ELR (cell line): Measurements from ENCODE around the gene RAB24.
"Not testable (repeated sequence)": the region's sequence is repeated elsewhere in the genome, so short reads cannot be mapped to it uniquely, and the experiment has no call there.

Experiments used
- DNase-seq: peaks from one replicate; pipeline ENCODE4 v3.0.0-alpha.2; 2015; ENCODE audit warnings: low read depth

The RAB24 gene

DNA sequence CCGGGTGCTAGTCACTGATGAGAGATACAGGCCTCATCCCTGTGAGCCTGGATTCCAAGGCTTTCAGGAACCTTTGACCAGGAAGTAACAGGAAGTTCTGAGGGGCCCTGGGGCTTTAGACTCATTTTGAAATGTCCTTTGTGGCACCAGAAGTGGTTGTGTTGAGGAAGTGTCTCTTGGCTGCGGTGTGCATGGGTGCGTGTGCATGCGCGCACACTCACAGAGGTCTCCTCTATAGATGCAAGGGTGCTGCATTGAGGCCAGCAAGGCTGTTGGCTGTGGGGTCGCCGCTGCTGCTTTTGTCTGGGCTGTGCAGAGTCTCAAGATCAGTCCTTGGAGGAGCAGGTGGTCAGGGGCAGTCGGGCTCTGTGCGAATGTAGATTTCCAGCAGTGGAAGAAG, 7.6 kb downstream of the RAB24 start:
- DNase-seq, result no peak

DNA sequence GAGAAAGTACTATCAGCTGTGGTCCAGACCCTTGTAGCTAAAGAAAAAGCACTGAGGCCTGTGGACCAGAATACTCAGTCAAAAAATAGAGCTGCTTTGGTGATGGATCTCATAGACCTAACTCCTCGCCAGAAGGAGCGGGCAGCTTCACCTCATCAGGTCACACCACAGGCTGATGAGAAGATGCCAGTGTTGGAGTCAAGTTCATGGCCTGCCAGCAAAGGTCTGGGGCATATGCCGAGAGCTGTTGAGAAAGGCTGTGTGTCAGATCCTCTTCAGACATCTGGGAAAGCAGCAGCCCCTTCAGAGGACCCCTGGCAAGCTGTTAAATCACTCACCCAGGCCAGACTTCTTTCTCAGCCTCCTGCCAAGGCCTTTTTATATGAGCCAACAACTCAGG, 8.9 kb downstream of the RAB24 start:
- DNase-seq, result no peak

DNA sequence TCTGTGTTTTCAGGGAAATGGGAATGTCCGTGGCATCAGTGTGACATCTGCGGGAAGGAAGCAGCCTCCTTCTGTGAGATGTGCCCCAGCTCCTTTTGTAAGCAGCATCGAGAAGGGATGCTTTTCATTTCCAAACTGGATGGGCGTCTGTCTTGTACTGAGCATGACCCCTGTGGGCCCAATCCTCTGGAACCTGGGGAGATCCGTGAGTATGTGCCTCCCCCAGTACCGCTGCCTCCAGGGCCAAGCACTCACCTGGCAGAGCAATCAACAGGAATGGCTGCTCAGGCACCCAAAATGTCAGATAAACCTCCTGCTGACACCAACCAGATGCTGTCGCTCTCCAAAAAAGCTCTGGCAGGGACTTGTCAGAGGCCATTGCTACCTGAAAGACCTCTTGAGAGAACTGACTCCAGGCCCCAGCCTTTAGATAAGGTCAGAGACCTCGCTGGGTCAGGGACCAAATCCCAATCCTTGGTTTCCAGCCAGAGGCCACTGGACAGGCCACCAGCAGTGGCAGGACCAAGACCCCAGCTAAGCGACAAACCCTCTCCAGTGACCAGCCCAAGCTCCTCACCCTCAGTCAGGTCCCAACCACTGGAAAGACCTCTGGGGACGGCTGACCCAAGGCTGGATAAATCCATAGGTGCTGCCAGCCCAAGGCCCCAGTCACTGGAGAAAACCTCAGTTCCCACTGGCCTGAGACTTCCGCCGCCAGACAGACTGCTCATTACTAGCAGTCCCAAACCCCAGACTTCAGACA, 9.5 kb downstream of the RAB24 start:
- no peak for DNase-seq

DNA sequence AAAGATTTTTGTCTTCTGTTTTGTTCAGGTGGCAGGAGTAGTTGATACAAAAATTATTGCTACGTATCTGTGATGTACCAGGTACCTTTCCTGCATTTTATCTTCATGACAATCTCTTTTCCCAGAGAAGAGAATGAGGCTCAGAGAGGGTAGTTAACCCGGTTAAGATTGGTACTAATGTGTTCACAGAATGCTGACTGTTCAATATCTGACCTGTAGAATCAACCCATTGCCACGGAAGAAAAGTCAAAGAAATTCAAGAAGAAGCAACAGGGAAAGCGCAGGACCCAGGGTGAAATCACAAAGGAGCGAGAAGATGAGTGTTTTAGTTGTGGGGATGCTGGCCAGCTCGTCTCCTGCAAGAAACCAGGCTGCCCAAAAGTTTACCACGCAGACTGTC, 11.8 kb downstream of the RAB24 start:
- DNase-seq, result no peak

DNA sequence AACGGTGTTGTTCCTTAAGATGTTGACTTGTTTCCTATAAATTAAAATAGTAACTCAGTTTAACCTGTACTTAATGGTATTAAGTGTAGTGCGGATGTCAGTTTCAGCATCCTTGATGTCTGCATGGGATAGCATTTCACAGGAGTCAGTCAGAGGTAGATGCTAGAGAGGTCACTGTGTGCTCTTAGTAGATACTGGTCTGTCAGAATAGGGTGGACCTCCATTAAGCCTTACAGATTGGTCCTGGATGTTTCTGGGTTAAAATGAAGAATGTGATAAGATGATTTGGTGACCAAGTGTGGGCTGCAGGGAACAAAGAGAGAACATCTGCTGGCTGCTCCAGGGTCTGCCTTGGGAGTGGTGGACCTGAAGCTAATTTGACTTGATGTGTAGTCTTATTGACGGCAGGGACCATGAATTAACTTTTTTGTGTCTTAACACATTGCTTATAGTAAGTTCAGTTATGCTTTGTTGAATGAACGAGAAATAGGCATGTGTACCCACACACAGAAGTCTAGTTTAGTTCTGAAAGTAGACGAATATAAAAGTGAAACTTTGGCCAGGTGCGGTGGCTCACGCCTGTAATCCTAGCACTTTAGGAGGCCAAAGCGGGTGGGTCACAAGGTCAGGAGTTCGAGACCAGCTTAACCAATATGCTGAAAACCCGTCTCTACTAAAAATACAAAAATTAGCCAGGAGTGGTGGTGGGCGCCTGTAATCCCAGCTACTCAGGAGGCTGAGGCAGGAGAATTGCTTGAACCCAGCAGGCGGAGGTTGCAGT, 12.5 kb downstream of the RAB24 start:
- no peak for DNase-seq

DNA sequence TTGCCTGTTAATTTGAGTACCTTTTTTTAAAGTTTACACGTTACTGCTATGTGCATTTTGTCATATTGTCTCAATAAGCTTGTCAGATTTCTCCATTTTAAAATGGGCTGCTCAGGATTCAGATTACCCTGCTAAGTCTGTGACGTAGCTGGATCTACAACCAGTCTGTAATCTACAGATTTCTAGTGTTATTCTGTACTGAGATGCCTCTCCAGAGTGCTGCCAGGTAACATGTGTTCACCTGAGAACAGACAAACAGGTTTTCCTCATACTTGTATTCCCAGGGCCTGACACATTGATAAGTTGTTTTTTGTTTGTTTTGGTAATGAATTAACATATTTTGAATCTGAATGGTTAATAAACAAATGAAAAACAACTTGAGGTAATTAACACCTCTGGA, 15.3 kb downstream of the RAB24 start:
- DNase-seq, result no peak

DNA sequence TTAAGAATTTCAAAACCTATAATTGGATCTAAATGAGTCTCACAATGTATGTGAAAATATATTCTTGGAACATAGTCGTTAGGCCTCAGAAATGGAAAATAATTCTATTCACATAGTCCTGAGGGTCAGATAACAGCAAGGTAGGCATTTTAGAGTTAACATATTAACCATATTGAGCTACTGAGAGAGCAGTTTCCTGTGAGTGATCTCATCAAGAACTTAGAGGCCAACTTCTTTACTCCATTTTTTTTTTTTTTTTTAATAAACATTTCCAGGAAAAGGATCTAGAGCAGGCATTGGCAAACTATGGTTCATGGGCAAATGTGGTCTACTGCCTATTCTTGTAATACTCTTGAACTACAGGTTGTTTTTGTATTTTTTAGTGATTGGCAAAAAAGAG, 26.6 kb downstream of the RAB24 start:
- DNase-seq, result no peak

DNA sequence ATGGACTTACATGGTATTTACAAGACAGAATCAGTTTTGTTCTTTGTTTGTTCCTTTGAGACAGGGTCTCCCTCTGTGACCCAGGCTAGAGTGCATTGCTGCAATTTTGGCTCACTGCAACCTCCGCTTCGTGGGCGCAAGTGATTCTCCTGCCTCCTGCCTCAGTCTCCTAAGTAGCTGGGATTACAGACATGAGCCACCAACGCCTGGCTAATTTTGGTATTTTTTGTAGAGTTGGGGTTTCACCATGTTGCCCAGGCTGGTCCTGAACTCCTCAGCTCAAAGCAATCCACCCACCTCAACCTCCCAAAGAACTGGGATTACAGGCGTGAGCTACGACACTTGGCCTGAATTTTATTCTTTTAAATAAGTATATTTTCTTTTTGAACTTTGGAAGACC, 27.6 kb downstream of the RAB24 start:
- no peak for DNase-seq

DNA sequence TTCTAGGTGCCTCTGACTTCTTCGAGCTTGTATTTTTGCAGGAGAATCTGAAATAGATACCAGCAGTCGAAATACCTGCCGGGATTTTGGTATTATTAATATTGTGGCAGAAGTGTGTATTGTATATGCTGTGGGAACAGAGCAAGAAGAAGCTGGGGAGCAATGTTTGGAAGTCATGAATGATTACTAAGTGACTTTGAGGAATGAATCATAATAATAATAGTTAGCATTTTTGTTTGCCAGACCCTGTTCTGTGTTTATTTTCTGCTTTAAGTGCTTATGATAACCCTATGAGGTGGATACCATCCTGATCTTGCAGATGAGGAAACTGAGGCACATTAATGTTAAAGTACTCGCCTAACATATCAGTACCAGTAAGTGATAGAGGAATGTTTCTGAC, 32.4 kb downstream of the RAB24 start:
- peak; percentile 26 for DNase-seq

DNA sequence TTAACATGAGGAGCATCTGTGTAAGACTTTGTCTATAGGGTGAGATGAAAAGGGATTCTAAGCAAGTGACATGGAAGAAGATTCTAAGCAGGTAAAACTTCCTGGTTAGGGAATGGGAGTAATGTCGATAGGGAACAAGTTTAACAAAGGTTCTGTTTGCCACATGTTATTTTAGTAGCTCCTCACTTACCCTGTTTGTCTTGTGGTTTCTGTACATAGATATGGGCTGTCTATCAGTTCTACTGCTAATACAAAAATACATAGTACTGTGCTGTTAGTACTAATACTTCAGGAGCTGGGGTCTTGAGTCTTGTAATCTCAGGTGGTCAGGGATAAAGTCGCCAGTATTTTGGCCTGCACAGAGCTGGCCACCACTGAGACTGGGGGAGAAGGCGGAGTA, 32.9 kb downstream of the RAB24 start:
- no peak for DNase-seq

DNA sequence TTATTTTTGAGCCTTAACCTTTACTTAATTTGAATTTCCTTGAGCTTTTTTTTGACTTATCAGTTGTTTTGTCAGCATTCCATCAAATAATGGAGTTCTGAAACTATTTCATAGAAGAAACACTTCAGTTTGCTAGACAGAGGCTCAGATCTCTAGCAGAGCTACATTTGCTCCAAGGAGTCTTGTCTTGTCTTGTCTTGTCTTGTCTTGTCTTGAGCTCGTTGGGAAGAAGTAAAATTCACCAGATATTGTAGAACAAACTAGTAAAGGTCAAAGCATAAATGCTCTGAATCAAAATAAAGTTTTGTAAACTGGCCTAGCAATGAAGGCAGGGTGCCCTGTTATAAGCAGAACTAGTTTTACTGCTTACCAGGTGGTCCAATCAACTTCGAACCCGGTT, 33.5 kb downstream of the RAB24 start:
- DNase-seq, result no peak

DNA sequence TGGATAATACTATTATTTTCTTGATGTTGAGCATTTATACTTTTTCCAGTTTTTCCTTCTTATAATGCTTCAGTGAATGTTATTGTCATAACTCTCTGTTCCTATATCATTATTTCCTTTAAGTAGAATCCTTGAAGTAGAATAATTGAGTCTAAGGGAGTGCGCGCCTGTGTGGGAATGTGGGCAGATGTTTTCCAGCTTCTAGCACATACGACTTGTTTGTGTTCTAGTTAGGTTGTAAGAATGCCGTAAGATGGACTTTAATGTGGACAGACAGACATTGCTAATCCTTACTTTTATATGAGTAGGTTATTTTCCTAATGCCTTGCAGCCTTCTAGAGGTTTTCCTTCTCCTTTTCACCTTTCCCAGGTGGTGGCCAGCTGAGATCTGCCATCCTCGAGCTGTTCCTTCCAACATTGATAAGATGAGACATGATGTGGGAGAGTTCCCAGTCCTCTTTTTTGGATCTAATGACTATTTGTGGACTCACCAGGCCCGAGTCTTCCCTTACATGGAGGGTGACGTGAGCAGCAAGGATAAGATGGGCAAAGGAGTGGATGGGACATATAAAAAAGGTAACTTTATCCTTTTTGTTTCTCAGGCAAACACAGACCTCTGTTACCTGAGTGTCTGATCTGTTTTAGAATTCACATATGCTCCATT, 34.2 kb downstream of the RAB24 start:
- DNase-seq, result no peak

DNA sequence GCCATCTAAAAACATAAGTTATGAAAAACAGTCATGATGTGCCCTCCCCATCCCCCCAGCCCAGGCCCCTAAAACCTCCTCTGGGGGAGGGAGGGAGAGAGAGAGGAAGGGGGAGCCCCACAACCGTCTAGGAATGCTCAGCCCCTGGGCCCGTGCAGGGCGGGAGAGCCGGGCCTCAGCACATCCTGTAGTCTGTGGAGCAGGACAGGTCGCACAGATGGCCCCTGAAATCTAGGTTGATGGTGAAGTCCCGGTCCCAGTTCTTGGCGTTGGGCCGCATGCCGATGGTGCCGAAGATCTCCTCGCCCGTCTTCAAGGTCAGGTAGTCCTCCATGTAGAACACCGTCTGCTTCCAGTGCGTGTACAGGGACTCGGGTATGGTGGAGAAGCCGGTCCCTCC, 38.1 kb downstream of the RAB24 start:
- no peak for DNase-seq

DNA sequence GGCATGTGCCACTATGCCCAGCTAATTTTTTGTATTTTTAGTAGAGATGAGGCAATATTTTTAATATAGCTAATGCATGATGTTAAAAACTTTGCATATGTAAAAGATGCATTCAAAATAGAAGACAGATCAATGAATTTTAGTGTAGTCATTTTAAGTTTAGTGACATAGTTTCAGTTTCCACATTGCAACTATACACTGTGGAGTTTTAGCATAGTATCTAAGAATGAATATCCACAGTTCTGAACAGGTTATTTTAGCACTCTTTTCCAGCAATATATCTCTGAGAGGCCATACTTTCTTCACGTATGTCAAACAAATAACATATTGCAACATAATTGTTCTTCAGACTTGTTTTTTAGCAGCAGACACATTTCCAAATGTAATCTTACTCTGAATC, 39.3 kb downstream of the RAB24 start:
- no peak for DNase-seq

DNA sequence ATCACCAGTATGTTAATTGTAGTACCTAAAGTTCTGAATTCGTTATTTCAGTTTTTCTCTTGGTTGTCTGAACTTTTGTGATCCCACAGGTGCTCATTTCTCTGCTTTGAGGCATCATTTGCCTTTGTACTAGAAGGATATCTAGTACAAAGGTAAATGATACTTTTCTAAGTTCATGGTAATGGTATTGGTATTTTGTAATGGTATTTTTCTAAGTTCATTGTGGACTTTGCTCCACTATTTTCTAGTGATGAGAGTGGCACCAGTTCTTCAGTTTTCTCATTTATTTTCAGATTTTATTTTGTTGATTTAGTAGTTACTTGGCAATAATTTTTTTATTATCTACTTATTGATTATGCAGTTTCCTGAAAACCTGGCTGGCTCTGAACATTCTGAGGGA, 42.0 kb downstream of the RAB24 start:
- DNase-seq, result no peak

DNA sequence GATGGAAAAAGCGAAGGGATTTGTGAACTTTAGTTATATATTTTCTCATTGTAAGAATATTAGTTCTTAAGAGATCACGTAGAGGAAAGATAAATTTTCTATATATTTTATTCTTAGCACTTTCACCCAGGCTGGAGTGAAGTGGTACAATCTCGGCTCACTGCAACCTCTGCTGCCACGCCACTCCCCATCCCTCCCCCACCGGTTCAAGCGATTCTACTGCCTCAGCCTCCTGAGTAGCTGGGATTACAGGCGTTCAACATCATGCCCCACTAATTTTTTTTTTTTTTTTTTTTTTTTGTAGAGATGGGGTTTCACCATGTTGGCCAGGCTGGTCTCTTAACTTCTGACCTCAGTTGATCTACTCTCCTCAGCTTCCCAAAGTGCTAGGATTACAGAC, 42.6 kb downstream of the RAB24 start:
- no peak for DNase-seq

DNA sequence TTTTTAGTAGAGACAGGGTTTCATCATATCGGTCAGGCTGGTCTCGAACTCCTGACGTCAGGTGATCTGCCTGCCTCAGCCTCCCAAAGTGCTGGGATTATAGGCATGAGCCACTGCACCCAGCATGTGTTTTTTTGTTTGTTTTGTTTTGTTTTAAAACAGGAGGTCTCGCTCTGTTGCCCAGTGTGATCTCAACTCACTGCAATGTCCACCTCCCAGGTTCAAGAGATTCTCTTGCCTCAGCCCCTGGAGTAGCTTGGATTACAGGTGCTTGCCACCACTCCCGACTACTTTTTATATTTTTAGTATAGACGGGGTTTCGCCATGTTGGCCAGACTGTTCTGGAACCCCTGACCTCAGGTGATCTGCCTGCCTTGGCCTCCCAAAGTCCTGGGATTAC, 44.8 kb downstream of the RAB24 start:
- DNase-seq, result not testable (repeated sequence)

DNA sequence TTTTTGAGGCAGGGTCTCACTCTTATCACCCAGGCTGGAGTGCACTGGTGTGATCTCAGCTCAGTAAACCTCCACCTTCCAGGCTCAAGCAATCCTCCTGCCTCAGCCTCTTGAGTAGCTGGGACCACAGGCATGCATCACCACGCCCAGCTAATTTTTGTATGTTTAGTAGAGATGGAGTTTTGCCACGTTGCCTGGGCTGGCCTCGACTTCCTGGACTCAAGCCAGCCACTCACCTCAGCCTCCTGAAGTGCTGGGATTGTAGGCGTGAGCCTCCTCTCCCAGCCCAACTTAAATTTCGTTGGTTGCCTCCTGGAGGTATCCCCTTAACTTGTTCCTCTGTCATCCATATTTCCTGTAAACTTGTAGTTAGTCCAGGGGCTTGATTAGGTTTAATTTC, 47.2 kb downstream of the RAB24 start:
- DNase-seq, result peak; percentile 22

DNA sequence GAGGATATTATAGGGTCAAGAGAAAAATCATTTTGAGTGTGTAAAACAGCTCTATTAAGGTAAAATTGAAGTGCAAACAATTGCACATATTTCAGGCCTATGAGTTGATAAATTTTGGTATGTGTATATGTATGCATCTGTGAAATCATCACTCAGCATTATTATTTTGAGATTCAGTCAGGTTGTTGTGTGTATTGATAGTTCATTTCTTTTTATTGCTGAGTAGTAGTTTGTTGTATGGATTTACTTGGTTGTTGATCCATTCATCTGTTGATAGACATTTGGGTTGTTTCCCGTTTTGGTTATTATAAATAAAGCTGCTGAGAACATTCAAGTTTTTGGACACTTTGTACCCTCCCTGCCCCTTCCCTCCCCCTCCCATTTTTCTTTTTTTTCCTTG, 50.3 kb downstream of the RAB24 start:
- DNase-seq, result no peak
